Neural cell (in vitro differentiated cells): ENCODE measurements around the gene SLC41A2. TPM values are rescaled to one million over a fixed set of nuclear protein-coding genes. Genes with fewer than 3 reads are reported as not detected.
"Not testable (repeated sequence)": the region's sequence is repeated elsewhere in the genome, so short reads cannot be mapped to it uniquely, and the experiment has no call there.

Experiments
- H2AFZ ChIP-seq: fragments of 200-600, 300-800 bp; sonication (generic), shearing (Covaris generic); 2 replicates; pipeline ENCODE4 v1.6.0; 2014; ENCODE audit warnings: low read depth, mild to moderate bottlenecking, antibody characterized with exemption, low read length, moderate library complexity
- H3F3A ChIP-seq: fragments of 200-600 bp; shearing (Covaris generic); 2 replicates; pipeline ENCODE4 v1.6.1; 2016; ENCODE audit warnings: mild to moderate bottlenecking, moderate library complexity, mixed read lengths, antibody characterized with exemption, low read length; ENCODE audit not compliant: insufficient read depth, poor library complexity, severe bottlenecking
- H3K27ac ChIP-seq: fragments of 200-600, 300-800 bp; sonication (generic), shearing (Covaris generic); 2 replicates; pipeline ENCODE4 v1.5.1; 2014; ENCODE audit warnings: mild to moderate bottlenecking, low read length, moderate library complexity
- H3K27me3 ChIP-seq: fragments of 300-800, 200-600 bp; sonication (generic), shearing (Covaris generic); 2 replicates; pipeline ENCODE4 v1.6.0; 2014; ENCODE audit warnings: mild to moderate bottlenecking, low read depth, low read length, moderate library complexity; ENCODE audit not compliant: insufficient read depth
- H3K36me3 ChIP-seq: fragments of 300-800, 200-600 bp; sonication (generic), shearing (Covaris generic); 2 replicates; pipeline ENCODE4 v1.5.1; 2014; ENCODE audit warnings: mild to moderate bottlenecking, antibody characterized with exemption, low read length, moderate library complexity; ENCODE audit not compliant: insufficient read depth
- H3K4me2 ChIP-seq: fragments of 300-800, 200-600 bp; sonication (generic), shearing (Covaris generic); 2 replicates; pipeline ENCODE4 v1.6.0; 2014; ENCODE audit warnings: mild to moderate bottlenecking, low read length
- H3K4me3 ChIP-seq: fragments of 300-800, 200-600 bp; sonication (generic), shearing (Covaris generic); 2 replicates; pipeline ENCODE4 v1.5.1; 2014; ENCODE audit warnings: mild to moderate bottlenecking, low read length, moderate library complexity
- H3K79me2 ChIP-seq: fragments of 200-600 bp; shearing (Covaris generic); replicated peaks from 2 replicates; pipeline ENCODE4 v1.6.0; 2014; ENCODE audit warnings: mild to moderate bottlenecking, low read length, moderate library complexity; ENCODE audit not compliant: insufficient read depth
- H3K9ac ChIP-seq: fragments of 300-800, 200-600 bp; sonication (generic), shearing (Covaris generic); 2 replicates; pipeline ENCODE4 v1.6.1; 2016; ENCODE audit warnings: mild to moderate bottlenecking, low read length, mixed read lengths
- H3K9me2 ChIP-seq: fragments of 200-600 bp; shearing (Covaris generic); 2 replicates; pipeline ENCODE4 v1.6.1; 2016; ENCODE audit warnings: mild to moderate bottlenecking, low read length, mixed read lengths; ENCODE audit not compliant: insufficient read depth
- H3K9me3 ChIP-seq: fragments of 200-600, 300-800 bp; sonication (generic), shearing (Covaris generic); 2 replicates; pipeline ENCODE4 v1.6.1; 2016; ENCODE audit warnings: mild to moderate bottlenecking, mixed run types, low read length, moderate library complexity, mixed read lengths
- H4K20me1 ChIP-seq: fragments of 200-600 bp; shearing (Covaris generic); 2 replicates; pipeline ENCODE4 v1.6.1; 2016; ENCODE audit warnings: mild to moderate bottlenecking, mixed run types; ENCODE audit not compliant: insufficient read depth
- CTCF ChIP-seq: fragments of 450-650 bp; IDR thresholded peaks from 2 replicates; pipeline ENCODE4 v1.5.1; 2014; ENCODE audit warnings: antibody characterized with exemption, mild to moderate bottlenecking, moderate library complexity; ENCODE audit not compliant: poor library complexity, severe bottlenecking
- EP300 ChIP-seq: fragments of 450-650 bp; conservative IDR thresholded peaks from 2 replicates; pipeline ENCODE4 v1.6.1; 2014; ENCODE audit warnings: antibody characterized with exemption, mild to moderate bottlenecking, moderate library complexity; ENCODE audit not compliant: poor library complexity, severe bottlenecking
- EZH2 ChIP-seq: fragments of 200-600, 300-800 bp; shearing (Covaris generic), sonication (generic); IDR thresholded peaks from 2 replicates; pipeline ENCODE4 v1.6.1; 2014; ENCODE audit warnings: antibody characterized with exemption, low read length, borderline replicate concordance, mild to moderate bottlenecking; ENCODE audit not compliant: insufficient read depth, poor library complexity, severe bottlenecking
- MXI1 ChIP-seq: fragments of 450-650 bp; conservative IDR thresholded peaks from 2 replicates; pipeline ENCODE4 v1.6.1; 2014; ENCODE audit warnings: antibody characterized with exemption, mild to moderate bottlenecking; ENCODE audit not compliant: poor library complexity, severe bottlenecking
- POLR2AphosphoS5 ChIP-seq: IDR thresholded peaks from 2 replicates; pipeline ENCODE4 v1.6.1; 2012
- RAD21 ChIP-seq: fragments of 450-650 bp; conservative IDR thresholded peaks from 2 replicates; pipeline ENCODE4 v1.6.1; 2014; ENCODE audit warnings: antibody characterized with exemption, mild to moderate bottlenecking, moderate library complexity
- SMC3 ChIP-seq: fragments of 450-650 bp; conservative IDR thresholded peaks from 2 replicates; pipeline ENCODE4 v1.6.1; 2014; ENCODE audit warnings: antibody characterized with exemption, mild to moderate bottlenecking, moderate library complexity; ENCODE audit not compliant: poor library complexity
- TAF1 ChIP-seq: IDR thresholded peaks from 2 replicates; pipeline ENCODE4 v1.6.1; 2012; ENCODE audit warnings: low read depth
- polyA plus RNA-seq: library from polyadenylated mRNA; depleted of rRNA; stranded (reverse); fragments of >200 nt; gene quantifications from 2 replicates; pipeline ENCODE4 v1.2.3, GENCODE V29; 2014
- TF ChIP-seq, protein P1 (sequence below): IDR thresholded peaks from 2 replicates; pipeline ENCODE4 v1.6.1; 2012; ENCODE audit warnings: borderline replicate concordance

The SLC41A2 gene
- polyA plus RNA-seq, 1 donor from 2014 or later: 26.1 TPM

DNA sequence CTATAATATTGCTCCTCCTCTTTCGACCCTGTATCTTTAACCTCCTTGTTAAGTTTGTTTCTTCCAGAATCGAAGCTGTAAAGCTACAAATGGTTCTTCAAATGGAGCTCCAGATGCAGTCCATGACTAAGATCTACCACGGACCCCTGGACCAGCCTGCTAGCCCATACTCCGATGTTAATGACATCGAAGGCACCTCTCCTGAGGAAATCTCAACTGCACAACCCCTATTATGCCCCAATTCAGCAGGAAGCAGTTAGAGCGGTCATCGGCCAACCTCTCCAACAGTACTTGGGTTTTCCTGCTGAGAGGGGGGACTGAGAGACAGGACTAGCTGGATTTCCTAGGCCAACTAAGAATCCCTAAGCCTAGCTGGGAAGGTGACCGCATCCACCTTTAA, 14.7 kb downstream of the SLC41A2 start:
- not testable (repeated sequence) for H3K4me3 ChIP-seq, H3K9me3 ChIP-seq, H3K79me2 ChIP-seq, H2AFZ ChIP-seq, H3K36me3 ChIP-seq, H4K20me1 ChIP-seq, H3K27ac ChIP-seq, H3K9me2 ChIP-seq, H3K9ac ChIP-seq, H3K27me3 ChIP-seq, H3F3A ChIP-seq, H3K4me2 ChIP-seq

GRCh38 chr12:104942075-104942474, 16.0 kb downstream of the SLC41A2 start:
- no peaks in the 10 kb centered on the region for H3F3A ChIP-seq
- no peaks in the 10 kb centered on the region for H4K20me1 ChIP-seq
- H3K27ac ChIP-seq: no peak overlapping the region
- no peaks in the 10 kb centered on the region for H3K9me2 ChIP-seq
- H3K36me3 ChIP-seq: no peaks in the 10 kb centered on the region
- H3K9ac ChIP-seq: no peak overlapping the region
- TF ChIP-seq POLR2AphosphoS5: no peak
- TF ChIP-seq, protein P1, sequence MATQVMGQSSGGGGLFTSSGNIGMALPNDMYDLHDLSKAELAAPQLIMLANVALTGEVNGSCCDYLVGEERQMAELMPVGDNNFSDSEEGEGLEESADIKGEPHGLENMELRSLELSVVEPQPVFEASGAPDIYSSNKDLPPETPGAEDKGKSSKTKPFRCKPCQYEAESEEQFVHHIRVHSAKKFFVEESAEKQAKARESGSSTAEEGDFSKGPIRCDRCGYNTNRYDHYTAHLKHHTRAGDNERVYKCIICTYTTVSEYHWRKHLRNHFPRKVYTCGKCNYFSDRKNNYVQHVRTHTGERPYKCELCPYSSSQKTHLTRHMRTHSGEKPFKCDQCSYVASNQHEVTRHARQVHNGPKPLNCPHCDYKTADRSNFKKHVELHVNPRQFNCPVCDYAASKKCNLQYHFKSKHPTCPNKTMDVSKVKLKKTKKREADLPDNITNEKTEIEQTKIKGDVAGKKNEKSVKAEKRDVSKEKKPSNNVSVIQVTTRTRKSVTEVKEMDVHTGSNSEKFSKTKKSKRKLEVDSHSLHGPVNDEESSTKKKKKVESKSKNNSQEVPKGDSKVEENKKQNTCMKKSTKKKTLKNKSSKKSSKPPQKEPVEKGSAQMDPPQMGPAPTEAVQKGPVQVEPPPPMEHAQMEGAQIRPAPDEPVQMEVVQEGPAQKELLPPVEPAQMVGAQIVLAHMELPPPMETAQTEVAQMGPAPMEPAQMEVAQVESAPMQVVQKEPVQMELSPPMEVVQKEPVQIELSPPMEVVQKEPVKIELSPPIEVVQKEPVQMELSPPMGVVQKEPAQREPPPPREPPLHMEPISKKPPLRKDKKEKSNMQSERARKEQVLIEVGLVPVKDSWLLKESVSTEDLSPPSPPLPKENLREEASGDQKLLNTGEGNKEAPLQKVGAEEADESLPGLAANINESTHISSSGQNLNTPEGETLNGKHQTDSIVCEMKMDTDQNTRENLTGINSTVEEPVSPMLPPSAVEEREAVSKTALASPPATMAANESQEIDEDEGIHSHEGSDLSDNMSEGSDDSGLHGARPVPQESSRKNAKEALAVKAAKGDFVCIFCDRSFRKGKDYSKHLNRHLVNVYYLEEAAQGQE: no peak
- no peak for TF ChIP-seq MXI1
- no peak for TF ChIP-seq EP300
- no peak for TF ChIP-seq CTCF
- TF ChIP-seq SMC3: no peak
- TF ChIP-seq EZH2: no peak
- TF ChIP-seq TAF1: no peak
- TF ChIP-seq RAD21: no peak
- H3K4me2 ChIP-seq: no peak overlapping the region
- no peak overlapping the region for H2AFZ ChIP-seq
- no peak overlapping the region for H3K4me3 ChIP-seq
- H3K9me3 ChIP-seq: no peaks in the 10 kb centered on the region
- H3K27me3 ChIP-seq: no peaks in the 10 kb centered on the region
- peaks cover 4% of the 10 kb centered on the region for H3K79me2 ChIP-seq

- Histone ChIP-seq H4K20me1 (no peaks in the 10 kb centered on the region), H3K9me3 (no peaks in the 10 kb centered on the region), H3K9me2 (no peaks in the 10 kb centered on the region), H3K9ac (no peak overlapping the region), H3K27me3 (no peaks in the 10 kb centered on the region), H2AFZ (no peak overlapping the region), H3K27ac (no peak overlapping the region), H3F3A (no peaks in the 10 kb centered on the region), H3K4me2 (no peak overlapping the region), H3K36me3 (no peaks in the 10 kb centered on the region), H3K4me3 (no peak overlapping the region), H3K79me2 (peaks cover 4% of the 10 kb centered on the region)
- TF ChIP-seq EZH2: no peak
- no peak for TF ChIP-seq SMC3
- no peak for TF ChIP-seq RAD21
- TF ChIP-seq MXI1: no peak
- TF ChIP-seq, protein P1: no peak
- TF ChIP-seq POLR2AphosphoS5: no peak
- TF ChIP-seq EP300: no peak
- no peak for TF ChIP-seq TAF1
- TF ChIP-seq CTCF: no peak
These were observed 16.6 kb downstream of the SLC41A2 start for GRCh38 chr12:104941454-104941853.
